Loucy (cell line): ENCODE data around the gene PCDHB11.
"Not testable (repeated sequence)": the region's sequence is repeated elsewhere in the genome, so short reads cannot be mapped to it uniquely, and the experiment has no call there.

Experiments
- CTCF ChIP-seq: fragments of 200-600 bp; sonication (generic); conservative IDR thresholded peaks from 2 replicates; pipeline ENCODE4 v1.5.1; 2014; ENCODE audit warnings: mild to moderate bottlenecking, antibody characterized with exemption, low read length
- EZH2phosphoT487 ChIP-seq: fragments of 200-600 bp; IDR thresholded peaks from 2 replicates; pipeline ENCODE4 v1.6.1; 2018; ENCODE audit warnings: antibody characterized with exemption, mild to moderate bottlenecking, moderate library complexity, borderline replicate concordance

GRCh38 chr5:141152096-141152495, 47.3 kb upstream of the PCDHB11 start:
- not testable (repeated sequence) for TF ChIP-seq CTCF, EZH2phosphoT487
